ENCODE data around the gene MBLAC1. TPM values are rescaled to one million over a fixed set of nuclear protein-coding genes. Genes with fewer than 3 reads are reported as not detected.
A peak's percentile ranks its signal among the peaks of the same experiment; 100 is the strongest.

The MBLAC1 gene
- total and polyA plus RNA-seq, 9 of the 15 experiments (the other 6 are each of a cell fraction or from before 2014, with no cell fraction given): 0.03 to 3.1 (median 0.52) TPM

- TF ChIP-seq CBFA2T3 (IDR thresholded peaks at IDR 0.05) (no peak), MLX (CRISPR knock-in tag; conservative IDR thresholded peaks at IDR 0.05) (no peak), EP300 (IDR thresholded peaks at IDR 0.05; ENCODE audit: low read length) (no peak), CBFB (CRISPR knock-in tag; IDR thresholded peaks at IDR 0.05) (peak; percentile 45; the same call in 1 of the 2 replicates), LCOR (CRISPR knock-in tag; IDR thresholded peaks at IDR 0.05) (no peak), ZBTB9 (CRISPR knock-in tag; IDR thresholded peaks at IDR 0.05) (no peak), MBD2 (IDR thresholded peaks at IDR 0.05; ENCODE audit: borderline replicate concordance, low read depth) (no peak), CUX1 (CRISPR knock-in tag; IDR thresholded peaks at IDR 0.05) (no peak), MIER1 (IDR thresholded peaks at IDR 0.05; ENCODE audit: low read depth) (peak; percentile 51; the same call in 1 of the 2 replicates), MTA2 (IDR thresholded peaks at IDR 0.05; ENCODE audit: low read depth) (no peak), RCOR1 (IDR thresholded peaks at IDR 0.05; ENCODE audit: borderline replicate concordance in 1 of 2, low read depth in 2 of 2, low read length in 2 of 2) (no peak), PATZ1 (CRISPR knock-in tag; IDR thresholded peaks at IDR 0.05; ENCODE audit: borderline replicate concordance) (no peak), GTF2A2 (tag; IDR thresholded peaks at IDR 0.05) (no peak), NCOA4 (IDR thresholded peaks at IDR 0.05; ENCODE audit: partially characterized antibody) (no peak), ZNF121 (CRISPR knock-in tag; conservative IDR thresholded peaks at IDR 0.05) (peak; percentile 76), CREB5 (CRISPR knock-in tag; IDR thresholded peaks at IDR 0.05) (no peak), KDM1A (IDR thresholded peaks at IDR 0.05) (peak in 1 of 2 experiments; percentile 47; a peak in 1 of 4 replicates), ZNF76 (CRISPR knock-in tag; IDR thresholded peaks at IDR 0.05; ENCODE audit: borderline replicate concordance) (no peak), SMARCE1 (IDR thresholded peaks at IDR 0.05) (peak; percentile 34; the same call in 1 of the 2 replicates)
These were observed 38.6 kb upstream of the MBLAC1 start (continued) for GRCh38 chr7:100088095-100088620.
